HepG2 (cell line): ENCODE data around the gene CHRNB2. TPM values are rescaled to one million over a fixed set of nuclear protein-coding genes. Genes with fewer than 3 reads are reported as not detected.

Experiments
- AGO2 ChIP-seq: fragments of 200-400 bp; formaldehyde crosslinking; optimal IDR thresholded peaks from 2 replicates; pipeline ENCODE3; 2017; ENCODE audit warnings: mild to moderate bottlenecking, low read depth, low read length, moderate library complexity
- ATRX ChIP-seq: sonication (generic); formaldehyde crosslinking; IDR thresholded peaks from 2 replicates; pipeline ENCODE4 v1.4.0; 2020; ENCODE audit warnings: missing genetic modification reagents, borderline replicate concordance
- E2F5 ChIP-seq: sonication (generic); formaldehyde crosslinking; conservative IDR thresholded peaks from 2 replicates; pipeline ENCODE4 v1.4.0; 2020; ENCODE audit warnings: missing genetic modification reagents
- HMG20B ChIP-seq: conservative IDR thresholded peaks from 2 replicates; pipeline ENCODE4 v1.6.1; 2016; ENCODE audit warnings: missing genetic modification reagents, missing compliant biosample characterization
- KAT8 ChIP-seq: IDR thresholded peaks from 2 replicates; pipeline ENCODE4 v1.6.1; 2016; ENCODE audit warnings: missing genetic modification reagents, missing compliant biosample characterization
- KLF16 ChIP-seq, 2 experiments: sonication (generic) in 1 of 2; formaldehyde crosslinking in 1 of 2; IDR thresholded peaks; 2 replicates each; pipeline versions ENCODE4 v1.6.1 to v1.8.0; 2016 to 2023; ENCODE audit warnings: missing genetic modification reagents in 2 of 2, missing compliant biosample characterization in 1 of 2
- NFRKB ChIP-seq: fragments of 450-650 bp; IDR thresholded peaks from 2 replicates; pipeline ENCODE4 v1.6.1; 2017
- NFYB ChIP-seq: sonication (generic); formaldehyde crosslinking; IDR thresholded peaks from 2 replicates; pipeline ENCODE4 v1.4.0; 2020; ENCODE audit warnings: missing genetic modification reagents
- NR0B2 ChIP-seq: sonication (generic); formaldehyde crosslinking; IDR thresholded peaks from 2 replicates; pipeline ENCODE4 v1.4.0; 2020; ENCODE audit warnings: mild to moderate bottlenecking, missing genetic modification reagents
- PAXIP1 ChIP-seq: sonication (generic); formaldehyde crosslinking; conservative IDR thresholded peaks from 2 replicates; pipeline ENCODE4 v1.4.0; 2020; ENCODE audit warnings: mild to moderate bottlenecking, missing genetic modification reagents, moderate library complexity
- SYNCRIP ChIP-seq: fragments of 200-400 bp; formaldehyde crosslinking; IDR thresholded peaks from 2 replicates; pipeline ENCODE4 v1.6.1; 2018; ENCODE audit warnings: mild to moderate bottlenecking, low read depth, low read length; ENCODE audit not compliant: insufficient read depth
- TOE1 ChIP-seq: sonication (generic); formaldehyde crosslinking; IDR thresholded peaks from 2 replicates; pipeline ENCODE4 v1.4.0; 2020; ENCODE audit warnings: mild to moderate bottlenecking, missing genetic modification reagents
- UBTF ChIP-seq: sonication (generic); formaldehyde crosslinking; IDR thresholded peaks from 2 replicates; pipeline ENCODE4 v1.4.0; 2020; ENCODE audit warnings: mild to moderate bottlenecking, missing genetic modification reagents
- USF2 ChIP-seq, 2 experiments: sonication (generic) in 1 of 2; formaldehyde crosslinking in 1 of 2; IDR thresholded peaks; 2 replicates each; pipeline versions ENCODE4 v1.5.1 to v1.6.1; 2011 to 2020; ENCODE audit warnings: borderline replicate concordance in 1 of 2, low read depth in 1 of 2, low read length in 1 of 2, mild to moderate bottlenecking in 1 of 2, missing genetic modification reagents in 1 of 2, moderate library complexity in 1 of 2
- ZBTB42 ChIP-seq: sonication (generic); formaldehyde crosslinking; IDR thresholded peaks from 2 replicates; pipeline ENCODE4 v1.5.0; 2020; ENCODE audit warnings: mild to moderate bottlenecking, missing genetic modification reagents
- ZBTB46 ChIP-seq: sonication (generic); formaldehyde crosslinking; IDR thresholded peaks from 2 replicates; pipeline ENCODE4 v1.4.0; 2020; ENCODE audit warnings: mild to moderate bottlenecking, missing genetic modification reagents, borderline replicate concordance
- polyA plus RNA-seq, 8 experiments: library from polyadenylated mRNA; depleted of rRNA in 3 of 8; stranded (reverse) in 7 of 8; unstranded in 1 of 8; fragments of >200 nt; fragmentation: Illumina TruSeq in 4 of 8; extraction: Trizol in 4 of 8; gene quantifications; 2 replicates each; pipeline versions ENCODE4 v1.2.1 to v1.2.3, GENCODE V29; 2011 to 2016; ENCODE audit warnings: low read depth in 4 of 8, missing spikeins in 1 of 8, mixed read lengths in 1 of 8; ENCODE audit not compliant: insufficient read depth in 1 of 8
- total RNA-seq, 5 experiments: library from RNA; depleted of rRNA; stranded (reverse); fragments of >200 nt; fragmentation: Illumina TruSeq; extraction: Trizol; gene quantifications; 2 replicates each; pipeline ENCODE4 v1.2.3, GENCODE V29; 2016; ENCODE audit warnings: low read depth in 1 of 5

CHRNB2 gene
- total and polyA plus RNA-seq, 2 of the 13 experiments (the other 11 are each of a cell fraction or from before 2014, with no cell fraction given), result 0.03 to 0.07 TPM

- TF ChIP-seq PAXIP1 (CRISPR knock-in tag) (no peak), E2F5 (CRISPR knock-in tag) (peak; percentile 76; the same call in 1 of the 2 replicates), NR0B2 (CRISPR knock-in tag) (peak; percentile 79), HMG20B (CRISPR knock-in tag) (no peak), KLF16 (CRISPR knock-in tag; IDR thresholded peaks at IDR 0.05) (peak in 1 of 2 experiments; percentile 96; a peak in 2 of 4 replicates), USF2 (IDR thresholded peaks at IDR 0.05; ENCODE audit: low read depth, low read length) (no peak), USF2 (CRISPR knock-in tag; IDR thresholded peaks at IDR 0.05; ENCODE audit: borderline replicate concordance) (no peak), NFYB (CRISPR knock-in tag) (peak; percentile 47; the same call in 1 of the 2 replicates), NFRKB (no peak), TOE1 (peak; percentile 88), SYNCRIP (no peak), ZBTB46 (CRISPR knock-in tag) (no peak), KAT8 (CRISPR knock-in tag) (peak; percentile 61), ZBTB42 (peak; percentile 87; the same call in 1 of the 2 replicates), ATRX (CRISPR knock-in tag) (no peak), UBTF (CRISPR knock-in tag) (peak; percentile 76; the same call in 1 of the 2 replicates), AGO2 (no peak)
Observed at GRCh38 chr1:154567386-154568156, at the start of gene CHRNB2 (continued).
